Measurements from ENCODE around the gene KCNK13.

DNA sequence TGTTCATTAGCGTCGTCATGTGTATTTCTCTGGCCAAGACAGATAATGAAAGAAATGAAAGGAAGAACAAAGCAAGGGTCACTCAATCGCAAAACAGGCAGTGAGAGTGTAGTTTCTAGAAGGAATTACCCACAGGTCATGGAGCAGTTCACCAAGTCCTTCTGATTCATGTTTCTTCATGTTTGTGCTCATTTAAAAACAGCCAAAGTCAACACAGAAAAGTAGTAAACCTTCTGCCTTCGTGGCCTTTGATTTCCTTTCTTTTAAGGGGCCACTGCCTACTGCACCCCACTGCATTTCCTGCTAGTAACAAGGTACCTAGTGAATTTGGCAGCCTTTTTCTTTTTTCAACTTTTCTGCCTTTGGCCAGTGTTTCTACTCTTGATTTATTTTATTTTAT lies 75.1 kb downstream of the KCNK13 start:
- TF ChIP-seq, protein P1, sequence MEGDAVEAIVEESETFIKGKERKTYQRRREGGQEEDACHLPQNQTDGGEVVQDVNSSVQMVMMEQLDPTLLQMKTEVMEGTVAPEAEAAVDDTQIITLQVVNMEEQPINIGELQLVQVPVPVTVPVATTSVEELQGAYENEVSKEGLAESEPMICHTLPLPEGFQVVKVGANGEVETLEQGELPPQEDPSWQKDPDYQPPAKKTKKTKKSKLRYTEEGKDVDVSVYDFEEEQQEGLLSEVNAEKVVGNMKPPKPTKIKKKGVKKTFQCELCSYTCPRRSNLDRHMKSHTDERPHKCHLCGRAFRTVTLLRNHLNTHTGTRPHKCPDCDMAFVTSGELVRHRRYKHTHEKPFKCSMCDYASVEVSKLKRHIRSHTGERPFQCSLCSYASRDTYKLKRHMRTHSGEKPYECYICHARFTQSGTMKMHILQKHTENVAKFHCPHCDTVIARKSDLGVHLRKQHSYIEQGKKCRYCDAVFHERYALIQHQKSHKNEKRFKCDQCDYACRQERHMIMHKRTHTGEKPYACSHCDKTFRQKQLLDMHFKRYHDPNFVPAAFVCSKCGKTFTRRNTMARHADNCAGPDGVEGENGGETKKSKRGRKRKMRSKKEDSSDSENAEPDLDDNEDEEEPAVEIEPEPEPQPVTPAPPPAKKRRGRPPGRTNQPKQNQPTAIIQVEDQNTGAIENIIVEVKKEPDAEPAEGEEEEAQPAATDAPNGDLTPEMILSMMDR (conservative IDR thresholded peaks at IDR 0.05 in 1 of 2, IDR thresholded peaks at IDR 0.05 in 1 of 2; ENCODE audit: extremely low read depth in 1 of 2, insufficient read depth in 1 of 2, low read depth in 1 of 2, low read length in 2 of 2) = no peak
- no peak for TF ChIP-seq EZH2 (IDR thresholded peaks at IDR 0.05; ENCODE audit: borderline replicate concordance, low read length)

Data from mammary epithelial cell (primary cell).